ENCODE data around the gene SUSD2.

Gene SUSD2

DNA sequence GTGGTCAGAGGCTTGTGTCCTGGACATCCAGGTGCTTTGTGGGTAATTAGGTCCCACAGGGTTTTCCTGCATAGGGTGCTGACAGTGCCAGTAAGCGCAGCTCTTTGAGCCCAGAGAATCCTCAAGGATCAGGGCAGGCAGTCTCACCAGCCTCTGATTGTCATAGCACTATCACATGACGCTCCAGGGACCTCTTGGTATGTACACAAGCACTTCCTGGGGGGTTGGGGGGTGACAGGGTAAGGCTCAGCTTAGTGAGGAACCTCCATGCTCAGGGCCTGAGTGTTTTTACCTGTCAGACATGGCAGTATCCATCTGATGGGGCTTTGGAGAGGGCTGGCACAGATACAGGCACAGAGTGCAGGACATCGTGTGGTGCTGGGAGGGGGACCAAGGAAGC lies 27.9 kb upstream of the SUSD2 start:
- DNase-seq = peak; percentile 39

- DNase-seq = peak; percentile 20
Measured at GRCh38 chr22:24153959-24154358, 27.3 kb upstream of the SUSD2 start.

DNA sequence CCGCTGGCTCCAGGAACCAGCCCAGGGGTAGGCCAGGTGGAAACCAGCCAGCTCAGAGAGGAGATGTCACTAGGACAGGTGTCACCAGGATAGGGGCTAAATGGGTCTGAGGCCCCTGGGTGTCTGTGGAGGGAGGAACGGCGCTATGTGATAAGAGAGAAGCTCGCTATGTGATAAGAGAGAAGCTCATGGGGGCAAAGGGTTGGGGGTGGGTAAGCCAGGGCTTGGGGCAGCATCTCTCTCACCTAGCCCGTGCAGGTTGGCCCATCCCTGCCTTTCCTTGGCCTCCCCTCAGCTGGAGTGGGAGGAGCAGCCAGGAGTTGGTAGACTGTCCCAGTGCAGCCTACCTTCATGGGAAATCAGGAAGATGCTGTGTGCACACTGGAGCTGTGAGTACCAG lies 26.5 kb upstream of the SUSD2 start:
- no peak for DNase-seq

GRCh38 chr22:24155627-24156140 lies 25.6 kb upstream of the SUSD2 start:
- peak; percentile 79 for DNase-seq

DNA sequence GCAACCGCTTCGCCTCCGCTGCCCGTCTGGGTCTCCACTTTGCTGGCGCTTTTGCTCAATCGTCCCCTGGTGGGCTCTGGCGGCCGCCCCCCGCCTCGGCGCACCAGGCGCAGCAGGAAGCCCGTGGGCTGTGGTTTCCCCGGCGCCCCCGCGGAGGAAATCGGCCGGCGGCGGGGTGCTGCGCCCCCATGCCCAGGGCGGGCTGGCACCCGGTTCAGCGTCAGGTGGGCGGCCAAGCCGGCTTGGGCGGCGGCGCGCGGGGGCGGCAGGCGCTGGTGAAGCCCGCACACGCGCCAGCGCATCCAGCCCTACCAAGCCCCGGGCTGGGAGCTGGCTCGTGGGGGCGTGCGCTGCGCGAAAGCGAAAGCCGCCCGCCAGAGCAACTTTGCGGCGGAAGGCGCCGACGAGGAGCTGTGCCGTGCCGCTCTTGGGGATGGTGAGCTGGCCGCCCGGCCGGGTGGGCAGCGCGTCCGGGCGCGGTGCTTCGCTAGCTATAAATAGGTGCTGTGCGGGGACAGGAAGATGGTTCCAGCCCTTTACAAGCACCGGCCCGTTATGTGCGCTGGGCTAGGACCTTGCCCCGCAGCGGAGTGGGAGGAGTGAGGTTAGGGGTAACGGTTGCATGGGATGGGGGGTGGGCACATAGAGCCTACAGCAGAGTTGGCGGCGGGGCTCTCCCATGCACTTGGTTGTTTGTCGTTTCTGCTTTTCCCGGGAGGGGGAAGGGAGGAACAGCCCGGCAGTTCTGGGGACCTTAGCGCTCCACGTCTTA lies 25.0 kb upstream of the SUSD2 start:
- DNase-seq = peak; percentile 72

DNA sequence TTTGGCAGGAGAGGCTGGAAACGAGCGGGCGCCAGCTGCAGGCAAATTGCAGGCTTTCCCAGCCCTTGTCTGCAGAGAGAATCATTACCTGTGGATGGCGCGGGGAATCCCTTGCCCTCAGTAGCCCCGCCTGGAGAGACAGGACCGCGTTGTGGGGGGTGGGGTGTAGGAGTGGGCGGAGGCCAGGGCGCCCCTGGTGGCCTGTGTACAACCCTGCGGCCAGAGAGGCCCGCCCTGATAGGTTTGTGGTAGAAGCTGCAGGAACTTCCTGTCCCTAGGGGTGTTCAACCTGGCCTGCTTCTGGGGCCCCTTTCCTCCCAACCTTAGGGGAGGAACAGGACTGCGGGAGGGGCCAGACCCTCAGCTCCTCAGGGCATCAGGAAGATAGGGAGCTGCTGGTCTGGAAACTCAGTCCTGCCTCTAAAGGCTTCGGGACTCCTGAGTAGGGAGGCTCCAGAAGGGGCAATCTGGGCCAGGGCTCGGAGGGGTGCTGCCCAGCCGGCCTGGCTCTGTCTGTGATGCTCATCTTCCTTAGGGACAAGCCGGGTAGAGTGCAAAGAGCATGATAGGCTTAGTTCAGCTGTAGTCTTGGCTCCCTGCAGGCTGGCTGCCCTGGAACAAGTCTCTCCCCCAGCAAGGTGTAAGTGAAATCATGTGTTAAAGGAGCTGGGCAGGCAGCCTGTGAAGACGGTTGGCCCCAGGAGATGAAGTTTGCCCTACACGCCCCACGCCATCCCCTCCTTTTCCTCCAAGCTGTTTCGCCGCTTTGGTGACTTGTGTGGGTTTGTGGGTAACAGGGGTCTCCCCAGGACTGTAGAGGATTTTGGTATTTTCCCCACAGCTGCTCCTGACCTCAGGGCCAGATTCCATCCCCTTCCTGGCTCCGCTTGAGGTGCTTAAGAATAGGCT lies 24.1 kb upstream of the SUSD2 start:
- peak; percentile 97 for DNase-seq

DNA sequence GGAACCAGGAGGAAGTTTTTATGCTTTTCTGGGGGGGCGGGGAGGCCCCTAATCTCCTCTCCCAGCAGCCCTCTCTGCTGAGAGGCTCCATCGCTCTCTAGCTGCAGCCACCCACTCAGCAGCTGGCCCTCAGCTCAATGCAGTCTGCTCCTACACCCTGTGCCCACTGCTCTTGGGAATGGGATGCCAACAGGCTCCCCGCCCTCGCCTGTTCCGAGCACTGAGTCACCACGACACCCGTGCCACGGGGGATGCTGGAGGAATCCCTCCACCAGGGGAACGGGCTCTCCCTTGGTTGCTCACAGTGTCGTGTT lies 23.5 kb upstream of the SUSD2 start:
- DNase-seq = no peak

DNA sequence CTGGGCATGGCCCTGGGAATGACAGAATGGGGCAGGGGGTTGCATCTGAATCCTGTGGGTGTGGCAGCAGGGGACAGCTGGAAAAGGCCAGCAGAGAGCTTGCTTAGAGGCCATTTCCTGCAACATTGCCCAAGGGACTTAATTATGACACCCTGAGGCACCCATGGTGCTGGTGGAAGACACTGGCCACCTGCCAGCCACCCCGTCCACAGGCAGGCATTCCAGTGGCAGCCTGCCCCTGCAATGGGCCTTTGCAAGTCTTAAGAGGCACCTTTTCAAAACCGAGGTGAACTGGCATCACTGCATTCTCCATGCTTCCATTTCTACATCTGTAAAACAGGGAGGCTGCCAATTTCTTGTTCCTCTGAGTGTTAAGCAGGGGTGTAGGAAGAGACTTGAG lies 21.6 kb upstream of the SUSD2 start:
- DNase-seq = no peak

DNA sequence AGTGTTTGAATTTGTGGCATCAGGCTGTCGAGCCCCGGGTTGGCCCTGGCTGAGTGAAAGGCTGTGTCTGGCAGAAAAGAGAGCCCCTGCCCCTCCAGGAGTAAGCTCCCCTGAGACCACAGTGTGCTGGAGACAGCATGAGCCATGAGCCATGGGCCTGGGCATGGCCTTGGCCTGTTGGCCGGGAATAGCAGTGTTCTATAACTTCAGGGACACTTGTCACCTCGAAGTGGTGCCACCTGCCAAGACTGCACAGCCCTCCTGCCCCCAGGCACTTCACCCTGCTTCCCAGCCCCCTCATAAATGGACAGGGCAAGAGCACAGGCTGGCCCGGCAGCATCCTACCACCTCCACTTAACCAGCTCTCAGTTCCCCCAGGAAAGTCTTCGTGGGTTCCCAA lies 20.7 kb upstream of the SUSD2 start:
- DNase-seq = no peak

GRCh38 chr22:24161485-24161884 lies 19.8 kb upstream of the SUSD2 start:
- no peak for DNase-seq

DNA sequence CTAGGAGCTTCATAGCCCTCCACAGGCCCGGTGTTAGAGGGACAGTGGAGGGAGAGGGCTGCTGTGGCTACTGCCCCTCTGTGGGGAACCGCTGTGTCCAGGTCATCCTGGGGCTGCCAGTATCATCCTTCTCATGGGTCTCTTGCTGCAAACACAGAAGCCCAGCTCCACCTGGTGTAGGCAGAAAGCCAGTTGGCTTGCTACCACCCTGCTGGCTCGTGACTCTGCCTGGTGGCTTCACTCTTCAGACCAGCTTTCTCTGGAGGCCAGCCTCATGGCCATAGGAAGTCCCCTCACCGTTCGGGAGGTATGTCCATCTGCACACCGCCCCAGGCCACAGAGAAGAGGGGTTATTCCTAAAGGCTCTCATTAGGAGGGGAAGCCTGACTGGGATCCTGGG lies 19.4 kb upstream of the SUSD2 start:
- DNase-seq = no peak

DNA sequence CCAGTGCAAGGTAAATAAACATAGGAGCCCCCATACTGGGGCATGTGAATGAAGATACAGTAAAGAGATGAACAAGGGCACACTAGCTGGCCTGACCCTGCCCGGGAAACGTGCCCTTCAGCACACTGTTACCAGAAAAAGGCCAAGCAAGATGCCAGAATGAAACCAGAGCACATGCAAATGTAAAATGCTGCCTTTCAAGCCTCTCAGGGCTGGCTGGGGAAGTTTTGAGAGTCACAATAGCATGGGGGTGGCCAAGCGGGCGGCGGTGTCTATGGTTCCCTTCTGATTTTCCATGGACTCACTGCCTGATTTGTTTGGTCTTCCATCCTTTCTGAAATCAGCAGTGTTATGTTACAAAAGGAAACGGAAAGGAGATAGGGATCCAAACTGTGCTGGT lies 18.9 kb upstream of the SUSD2 start:
- DNase-seq = no peak

DNA sequence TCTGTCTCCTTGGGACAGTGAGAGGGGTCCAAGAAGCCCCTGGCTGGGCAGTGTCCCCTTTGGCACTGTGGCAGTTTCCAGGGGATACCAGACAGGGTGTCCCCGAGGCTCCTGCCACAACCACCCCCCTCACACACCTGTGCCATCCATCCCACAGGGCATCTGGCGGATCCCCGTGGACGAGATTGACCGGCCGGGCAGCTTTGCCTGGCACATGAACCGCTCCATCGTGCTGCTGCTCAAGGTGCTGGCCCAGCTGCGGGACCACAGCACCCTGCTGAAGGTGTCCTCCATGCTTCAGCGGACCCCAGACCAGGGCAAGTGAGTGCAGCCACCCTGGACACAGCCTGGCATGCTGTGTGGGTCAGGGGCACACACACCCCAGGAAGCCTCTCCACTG lies 17.0 kb upstream of the SUSD2 start:
- DNase-seq = no peak

DNA sequence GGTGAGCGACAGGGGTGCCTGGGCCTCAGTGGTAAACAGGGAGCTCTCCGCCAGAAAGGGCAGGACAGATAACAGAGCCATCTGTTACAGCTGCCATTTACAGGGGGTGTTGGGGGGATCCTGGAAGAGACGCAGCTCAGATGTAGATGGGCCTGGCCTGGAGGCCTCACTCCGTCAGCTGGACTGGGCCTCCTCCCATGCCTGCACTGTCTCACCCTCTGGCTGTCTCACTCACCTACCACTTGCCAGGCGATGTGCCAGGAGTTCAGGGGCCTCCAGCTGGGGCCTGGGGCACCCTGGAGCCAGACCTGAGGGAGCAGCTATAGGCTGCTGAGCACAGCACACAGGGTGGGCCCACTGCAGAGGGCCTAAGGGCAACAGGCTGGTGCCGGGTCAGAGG lies 16.3 kb upstream of the SUSD2 start:
- DNase-seq = no peak

- DNase-seq = no peak
Measured at GRCh38 chr22:24165673-24166072, 15.6 kb upstream of the SUSD2 start.

DNA sequence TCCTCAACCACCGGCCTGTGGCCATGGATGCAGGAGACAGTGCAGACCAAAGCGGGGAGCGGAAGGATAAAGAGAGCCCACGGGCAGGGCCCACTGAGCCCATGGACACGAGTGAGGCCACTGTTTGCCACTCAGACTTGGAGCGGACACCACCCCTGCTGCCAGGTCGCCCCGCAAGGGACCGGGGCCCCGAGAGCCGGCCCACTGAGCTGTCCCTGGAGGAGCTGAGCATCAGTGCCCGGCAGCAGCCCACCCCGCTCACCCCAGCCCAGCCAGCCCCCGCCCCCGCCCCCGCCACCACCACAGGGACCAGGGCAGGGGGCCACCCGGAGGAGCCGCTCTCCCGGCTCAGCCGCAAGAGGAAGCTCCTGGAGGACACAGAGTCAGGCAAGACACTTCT lies 14.5 kb upstream of the SUSD2 start:
- no peak for DNase-seq

DNA sequence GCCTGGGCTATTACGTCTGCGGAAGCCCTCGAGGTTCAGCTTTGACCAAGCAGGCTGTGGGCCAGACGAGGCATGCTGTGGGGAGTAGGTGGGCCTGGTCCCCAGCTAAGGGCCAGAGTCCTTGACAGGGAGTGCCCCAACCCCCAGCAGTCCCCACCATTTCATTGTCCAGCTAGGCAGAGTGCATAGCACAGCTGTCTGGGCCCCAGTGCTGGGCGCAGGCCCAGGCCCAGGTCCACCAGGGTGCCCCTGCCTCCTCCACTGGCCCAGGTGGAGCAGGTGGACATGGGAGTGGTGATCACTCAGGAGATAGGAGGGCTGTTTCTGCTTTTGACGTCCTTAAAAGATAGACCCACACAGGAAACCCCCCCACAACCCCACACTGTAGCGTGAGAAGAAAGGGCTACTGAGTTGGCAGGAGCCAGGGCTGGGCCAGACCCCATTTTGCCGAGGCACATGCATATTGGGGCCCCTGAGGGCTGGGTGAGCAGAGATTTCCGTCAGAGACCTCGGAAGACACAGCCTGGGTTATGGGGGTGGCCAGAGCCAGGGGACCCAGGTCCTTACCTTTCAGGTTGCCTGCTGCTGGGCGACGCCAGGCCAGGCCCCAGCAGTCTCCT lies 11.7 kb upstream of the SUSD2 start:
- DNase-seq = no peak

DNA sequence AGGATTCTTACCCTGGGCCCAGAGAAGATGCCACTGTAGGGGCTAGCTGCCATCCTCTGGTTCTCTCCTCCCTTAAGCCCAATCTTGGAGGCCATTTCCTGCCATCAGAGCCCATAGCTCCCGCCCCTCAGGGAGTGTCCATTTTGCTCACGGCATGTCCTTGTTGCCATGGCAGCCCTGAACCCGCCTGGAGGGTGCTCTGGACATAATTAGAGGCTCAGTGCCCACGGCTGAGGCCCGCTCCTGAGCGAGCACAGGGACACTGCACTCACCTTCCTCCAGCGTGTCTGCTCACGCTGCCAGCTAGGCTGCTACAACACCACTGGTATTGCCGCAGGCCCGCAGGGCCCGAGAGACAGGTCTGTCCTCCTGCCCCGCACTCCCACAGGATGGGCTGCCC lies 11.1 kb upstream of the SUSD2 start:
- no peak for DNase-seq

DNA sequence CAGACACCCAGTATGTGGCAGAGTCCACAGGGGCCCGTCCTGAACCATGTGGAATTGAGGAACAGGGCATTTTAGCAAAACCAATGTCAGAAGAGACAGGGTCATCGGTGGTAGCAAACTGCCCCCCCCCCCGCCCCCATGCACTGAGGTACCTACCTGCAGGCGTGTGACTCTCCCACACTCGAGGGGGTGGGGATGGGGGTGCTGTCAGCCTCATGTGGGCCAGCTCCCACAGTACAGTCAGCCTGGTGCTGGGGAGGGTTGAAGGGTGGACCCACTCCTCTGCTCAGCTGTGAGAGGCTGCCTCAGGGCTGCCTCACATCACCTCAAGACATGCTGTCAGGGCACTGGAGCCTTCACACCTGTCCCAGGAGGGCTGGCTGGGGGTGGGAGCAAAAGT lies 10.7 kb upstream of the SUSD2 start:
- DNase-seq = no peak

GRCh38 chr22:24171822-24172221 lies 9.5 kb upstream of the SUSD2 start:
- no peak for DNase-seq

DNA sequence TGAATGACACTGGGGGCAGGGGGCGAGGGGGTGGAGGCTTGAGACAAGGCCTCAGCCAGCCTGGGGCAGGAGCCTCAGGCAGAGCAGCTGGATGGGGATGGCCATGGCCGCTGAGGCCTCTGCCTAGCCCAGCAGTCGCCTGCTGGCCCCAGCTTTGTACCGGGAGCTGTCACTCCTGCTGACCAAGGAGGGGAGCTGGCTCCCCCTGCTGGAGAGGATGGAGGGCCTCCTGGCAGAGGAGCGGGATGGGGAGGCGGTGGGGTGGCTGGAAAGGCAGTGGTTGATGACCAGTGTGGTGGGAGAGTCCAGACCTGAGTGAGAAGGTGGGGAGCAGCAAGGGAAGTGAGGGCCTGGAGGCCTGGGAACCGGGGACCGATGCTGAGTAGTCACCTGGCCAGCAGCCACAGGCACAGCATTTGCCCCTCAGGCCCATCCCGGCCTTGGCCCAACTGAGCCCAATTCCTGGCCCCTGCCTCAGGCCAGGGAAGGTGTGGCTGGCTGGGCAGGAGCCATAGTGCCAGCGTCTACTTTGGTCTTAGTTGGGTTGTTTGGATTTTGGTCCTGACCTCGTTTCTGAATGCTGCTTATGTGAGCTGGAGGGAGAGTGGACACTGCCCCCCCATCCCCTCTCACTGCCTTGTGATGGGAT lies 6.0 kb upstream of the SUSD2 start:
- peak; percentile 80 for DNase-seq

DNA sequence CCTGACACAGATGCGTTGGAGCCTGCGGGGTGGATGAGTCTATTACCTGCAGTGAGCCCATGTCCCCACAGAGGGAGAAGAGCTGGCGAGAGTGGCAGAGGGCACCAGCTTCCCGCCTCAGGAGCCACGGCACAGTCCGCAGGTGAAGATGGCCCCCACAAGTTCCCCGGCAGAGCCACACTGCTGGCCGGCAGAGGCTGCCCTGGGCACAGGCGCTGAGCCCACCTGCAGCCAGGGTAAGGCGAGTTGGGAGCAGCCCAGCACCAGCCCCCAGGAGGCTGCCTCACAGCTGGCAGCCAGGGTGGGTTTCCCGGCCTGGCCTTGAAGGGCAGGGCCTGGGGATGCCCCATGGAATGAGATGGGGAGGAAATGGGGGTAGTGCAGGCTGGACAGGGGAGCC lies 5.2 kb upstream of the SUSD2 start:
- no peak for DNase-seq

GRCh38 chr22:24176630-24177029 lies 4.7 kb upstream of the SUSD2 start:
- no peak for DNase-seq

Data from hematopoietic multipotent progenitor cell treated with erythropoietin and hydrocortisone succinate and interleukin-3 and kit ligand, for 6 days (in vitro differentiated cells).